Hepatocyte (in vitro differentiated cells): ENCODE data around the gene TMEM81. TPM values are rescaled to one million over a fixed set of nuclear protein-coding genes. Genes with fewer than 3 reads are reported as not detected.

Experiments used
- DNase-seq: peaks from one replicate; pipeline ENCODE4 v3.0.0-alpha.2; 2016; ENCODE audit warnings: low spot score
- H2AFZ ChIP-seq: fragments of 200-600 bp; sonication (generic); 2 replicates; pipeline ENCODE4 v1.6.0; 2016; ENCODE audit warnings: antibody characterized with exemption, mild to moderate bottlenecking
- H3K27ac ChIP-seq: fragments of 200-600 bp; sonication (generic); 2 replicates; pipeline ENCODE4 v1.5.1; 2016; ENCODE audit warnings: mild to moderate bottlenecking
- H3K27me3 ChIP-seq: fragments of 200-600 bp; sonication (generic); 2 replicates; pipeline ENCODE4 v1.6.1; 2016
- H3K36me3 ChIP-seq: fragments of 200-600 bp; sonication (generic); replicated peaks from 2 replicates; pipeline ENCODE4 v1.5.1; 2016; ENCODE audit warnings: low read depth; ENCODE audit not compliant: insufficient read depth
- H3K4me1 ChIP-seq: fragments of 200-600 bp; sonication (generic); 2 replicates; pipeline ENCODE4 v1.5.1; 2016; ENCODE audit warnings: mild to moderate bottlenecking, moderate library complexity; ENCODE audit not compliant: insufficient read depth
- H3K4me2 ChIP-seq: fragments of 200-600 bp; sonication (generic); 2 replicates; pipeline ENCODE4 v1.6.0; 2016
- H3K4me3 ChIP-seq: fragments of 200-600 bp; sonication (generic); 2 replicates; pipeline ENCODE4 v1.5.1; 2016; ENCODE audit warnings: mild to moderate bottlenecking
- H3K79me2 ChIP-seq: fragments of 200-600 bp; sonication (generic); 2 replicates; pipeline ENCODE4 v1.6.0; 2017; ENCODE audit warnings: mild to moderate bottlenecking
- H3K9me2 ChIP-seq: fragments of 200-600 bp; sonication (generic); replicated peaks from 2 replicates; pipeline ENCODE4 v1.6.0; 2017; ENCODE audit warnings: mild to moderate bottlenecking; ENCODE audit not compliant: insufficient read depth
- H3K9me3 ChIP-seq: fragments of 200-600 bp; sonication (generic); 2 replicates; pipeline ENCODE4 v1.5.1; 2016; ENCODE audit warnings: low read depth, mild to moderate bottlenecking
- H4K20me1 ChIP-seq: fragments of 200-600 bp; sonication (generic); 2 replicates; pipeline ENCODE4 v1.6.0; 2016; ENCODE audit warnings: mild to moderate bottlenecking; ENCODE audit not compliant: insufficient read depth, poor library complexity, severe bottlenecking
- EZH2 ChIP-seq: fragments of 200-600 bp; sonication (generic); IDR thresholded peaks from 2 replicates; pipeline ENCODE4 v1.6.1; 2016; ENCODE audit warnings: antibody characterized with exemption, mild to moderate bottlenecking, borderline replicate concordance
- EZH2phosphoT487 ChIP-seq: fragments of 200-600 bp; sonication (generic); IDR thresholded peaks from one replicate; pipeline ENCODE4 v1.6.1; 2018; ENCODE audit warnings: antibody characterized with exemption, mild to moderate bottlenecking, low read depth, moderate library complexity; ENCODE audit not compliant: unreplicated experiment, severe bottlenecking
- WGBS: methylation state at CpG from one replicate; pipeline ENCODE4 v1.1.6; 2016; ENCODE audit warnings: low lambda C conversion rate; ENCODE audit errors: missing lambda C conversion rate; 5-methylcytosine and 5-hydroxymethylcytosine counted together
- polyA plus RNA-seq: library from polyadenylated mRNA; unstranded; fragments of >200 nt; fragmentation: Nextera tagmentation; extraction: Ambion mirVana; gene quantifications from 2 replicates; pipeline ENCODE4 v1.2.1, GENCODE V29; 2016
- total RNA-seq: library from RNA; depleted of rRNA; stranded (reverse); fragments of >200 nt; gene quantifications from 2 replicates; pipeline ENCODE4 v1.2.3, GENCODE V29; 2014
- TF ChIP-seq, protein P1 (sequence below): fragments of 200-600 bp; sonication (generic); IDR thresholded peaks from 2 replicates; pipeline ENCODE4 v1.5.1; 2016; ENCODE audit warnings: antibody characterized with exemption, mild to moderate bottlenecking; ENCODE audit not compliant: poor library complexity

TMEM81 gene, protein sequence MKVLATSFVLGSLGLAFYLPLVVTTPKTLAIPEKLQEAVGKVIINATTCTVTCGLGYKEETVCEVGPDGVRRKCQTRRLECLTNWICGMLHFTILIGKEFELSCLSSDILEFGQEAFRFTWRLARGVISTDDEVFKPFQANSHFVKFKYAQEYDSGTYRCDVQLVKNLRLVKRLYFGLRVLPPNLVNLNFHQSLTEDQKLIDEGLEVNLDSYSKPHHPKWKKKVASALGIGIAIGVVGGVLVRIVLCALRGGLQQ
- 2.1 and 2.2 TPM in 2 replicates for total RNA-seq
- 1.3 TPM in 1 of 2 replicates, not detected in the other for polyA plus RNA-seq

DNA sequence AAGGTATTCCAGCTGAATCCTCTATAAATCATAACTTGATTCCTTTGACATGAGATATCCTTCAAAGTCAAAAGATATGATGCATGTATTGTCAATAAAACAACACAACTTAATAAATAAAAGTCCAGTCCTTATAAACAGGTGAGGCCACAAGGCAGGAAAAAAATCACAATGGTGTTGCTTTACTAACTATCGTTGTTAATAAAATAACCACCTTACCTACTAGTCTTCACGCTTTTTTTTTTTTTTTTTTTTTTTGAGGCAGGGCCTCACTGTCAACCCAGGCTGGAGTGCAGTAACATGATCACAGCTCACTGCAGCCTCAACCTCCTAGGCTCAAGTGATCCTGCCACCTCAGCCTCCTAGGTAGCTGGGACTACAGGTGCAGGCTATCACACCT is at the start of gene TMEM81:
TMEM81 (minus strand) TSS at position 101 of the 400 bp plus-strand sequence. CDS start 140 bp downstream, outside the sequence.
- no peaks in the 10 kb centered on the region for H3K9me2 ChIP-seq
- no peaks in the 10 kb centered on the region for H3K27me3 ChIP-seq
- H2AFZ ChIP-seq = no peak within 1 kb of the TSS
- H3K4me1 ChIP-seq = no peaks in the 10 kb centered on the region
- 90% methylated on average over 2 of the region's 2 CpGs for WGBS
- H3K27ac ChIP-seq = no peak within 1 kb of the TSS
- no peaks in the 10 kb centered on the region for H3K9me3 ChIP-seq
- TF ChIP-seq, protein P1, sequence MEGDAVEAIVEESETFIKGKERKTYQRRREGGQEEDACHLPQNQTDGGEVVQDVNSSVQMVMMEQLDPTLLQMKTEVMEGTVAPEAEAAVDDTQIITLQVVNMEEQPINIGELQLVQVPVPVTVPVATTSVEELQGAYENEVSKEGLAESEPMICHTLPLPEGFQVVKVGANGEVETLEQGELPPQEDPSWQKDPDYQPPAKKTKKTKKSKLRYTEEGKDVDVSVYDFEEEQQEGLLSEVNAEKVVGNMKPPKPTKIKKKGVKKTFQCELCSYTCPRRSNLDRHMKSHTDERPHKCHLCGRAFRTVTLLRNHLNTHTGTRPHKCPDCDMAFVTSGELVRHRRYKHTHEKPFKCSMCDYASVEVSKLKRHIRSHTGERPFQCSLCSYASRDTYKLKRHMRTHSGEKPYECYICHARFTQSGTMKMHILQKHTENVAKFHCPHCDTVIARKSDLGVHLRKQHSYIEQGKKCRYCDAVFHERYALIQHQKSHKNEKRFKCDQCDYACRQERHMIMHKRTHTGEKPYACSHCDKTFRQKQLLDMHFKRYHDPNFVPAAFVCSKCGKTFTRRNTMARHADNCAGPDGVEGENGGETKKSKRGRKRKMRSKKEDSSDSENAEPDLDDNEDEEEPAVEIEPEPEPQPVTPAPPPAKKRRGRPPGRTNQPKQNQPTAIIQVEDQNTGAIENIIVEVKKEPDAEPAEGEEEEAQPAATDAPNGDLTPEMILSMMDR = no peak
- no peak for TF ChIP-seq EZH2
- no peak for TF ChIP-seq EZH2phosphoT487
- no peaks in the 10 kb centered on the region for H3K79me2 ChIP-seq
- H4K20me1 ChIP-seq = no peaks in the 10 kb centered on the region
- H3K4me3 ChIP-seq = no peak within 1 kb of the TSS
- H3K4me2 ChIP-seq = no peak within 1 kb of the TSS
- no peaks in the 10 kb centered on the region for H3K36me3 ChIP-seq
- no peak for DNase-seq

DNA sequence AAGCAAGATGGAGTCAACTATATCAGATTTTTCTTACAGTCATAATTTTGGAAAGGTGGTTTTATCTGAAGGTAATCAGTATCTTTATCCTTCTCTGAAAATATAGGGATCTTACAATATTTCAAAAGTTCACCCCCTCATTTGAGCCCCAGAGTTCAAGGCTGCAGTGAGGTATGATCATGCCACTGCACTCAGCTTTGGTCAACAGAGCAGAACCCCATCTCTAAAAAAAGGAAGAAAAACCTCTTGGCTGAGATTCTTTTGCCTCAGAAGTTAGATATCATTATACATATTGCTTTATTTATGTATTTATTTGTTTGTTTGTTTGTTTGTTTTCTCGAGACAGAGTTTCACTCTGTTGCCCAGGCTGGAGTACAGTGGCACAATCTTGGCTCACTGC is 49.0 kb upstream of the TMEM81 start:
- TF ChIP-seq EZH2 = no peak
- TF ChIP-seq, protein P1 = no peak
- no peak for TF ChIP-seq EZH2phosphoT487
- Histone ChIP-seq H3K9me2 (no peaks in the 10 kb centered on the region), H3K4me1 (no peaks in the 10 kb centered on the region), H3K4me3 (no peak overlapping the region), H4K20me1 (no peaks in the 10 kb centered on the region), H3K36me3 (no peaks in the 10 kb centered on the region), H3K27me3 (no peaks in the 10 kb centered on the region), H3K9me3 (no peaks in the 10 kb centered on the region), H3K4me2 (no peak overlapping the region), H3K79me2 (no peaks in the 10 kb centered on the region), H2AFZ (no peak overlapping the region), H3K27ac (no peak overlapping the region)
- DNase-seq = no peak
- 69% methylated on average over 1 of the region's 1 CpG for WGBS

DNA sequence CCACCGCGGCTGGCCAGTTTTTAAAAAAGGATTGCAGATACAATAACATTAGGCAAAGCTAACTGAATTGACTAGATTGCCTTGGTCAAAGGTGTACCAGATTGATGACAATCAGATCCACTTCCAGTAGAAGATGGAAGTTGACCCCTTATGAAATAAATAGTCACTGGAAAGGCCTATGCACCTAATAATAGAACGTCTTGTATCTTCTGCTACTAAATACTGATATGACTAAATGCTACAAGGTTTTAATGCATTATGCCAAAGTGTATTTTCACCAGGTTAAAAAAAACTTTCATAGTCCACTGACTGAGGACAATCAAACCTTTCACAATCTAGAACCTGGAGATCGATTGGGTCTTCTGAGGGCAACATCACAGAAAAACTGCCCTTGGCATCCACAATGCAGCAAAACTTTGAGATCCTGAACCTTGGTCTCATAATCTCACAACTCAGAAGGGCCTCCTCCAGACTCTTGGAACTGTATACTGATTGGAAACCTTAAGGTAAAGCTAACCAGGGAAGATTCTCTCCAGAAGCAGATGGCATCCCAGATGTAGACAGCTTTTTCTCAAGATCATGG is 45.3 kb upstream of the TMEM81 start:
- H2AFZ ChIP-seq = no peak overlapping the region
- H3K4me3 ChIP-seq = no peak overlapping the region
- H3K9me3 ChIP-seq = no peaks in the 10 kb centered on the region
- no peaks in the 10 kb centered on the region for H3K9me2 ChIP-seq
- no peaks in the 10 kb centered on the region for H4K20me1 ChIP-seq
- no peak for DNase-seq
- no peaks in the 10 kb centered on the region for H3K4me1 ChIP-seq
- no peak overlapping the region for H3K4me2 ChIP-seq
- no peaks in the 10 kb centered on the region for H3K27me3 ChIP-seq
- WGBS = 86% methylated on average over 4 of the region's 4 CpGs
- TF ChIP-seq EZH2 (no peak), EZH2phosphoT487 (no peak)
- TF ChIP-seq, protein P1 = no peak
- no peaks in the 10 kb centered on the region for H3K36me3 ChIP-seq
- no peak overlapping the region for H3K27ac ChIP-seq
- no peaks in the 10 kb centered on the region for H3K79me2 ChIP-seq
